ENCODE data around the gene DEDD2.

Gene DEDD2

DNA sequence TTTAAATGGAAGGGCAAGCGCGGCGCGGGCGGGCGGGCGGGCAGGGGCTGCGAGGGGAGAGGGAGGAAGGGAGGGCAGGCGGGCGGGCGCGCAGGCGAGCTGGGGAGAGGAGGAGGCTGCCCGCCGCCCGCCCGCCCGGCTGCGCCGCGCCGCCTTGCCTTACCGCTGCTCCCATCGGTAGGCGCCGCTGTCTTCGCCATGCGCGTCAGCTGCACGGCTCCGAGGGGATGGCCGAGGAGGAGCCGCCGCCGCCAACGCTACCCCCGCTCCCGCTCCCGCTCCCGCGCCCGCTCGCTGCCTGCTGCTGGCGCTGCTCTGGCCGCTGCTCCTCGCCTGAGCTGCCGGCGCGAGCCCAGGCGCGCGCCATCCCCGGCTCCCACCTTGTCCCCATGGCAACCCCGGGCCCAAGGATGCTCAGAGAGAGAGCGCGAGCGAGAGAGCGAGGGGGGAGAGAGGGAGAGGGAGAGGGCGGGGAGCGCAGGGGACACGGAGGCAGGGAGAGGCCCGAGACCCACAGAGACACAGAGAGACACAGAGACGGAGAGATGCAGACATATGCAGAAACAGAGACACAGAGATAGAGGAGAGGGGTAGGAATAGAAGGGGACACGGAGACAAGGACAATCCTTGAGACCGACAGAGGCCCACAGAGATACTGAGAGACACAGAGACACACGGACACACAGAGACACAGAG, 40.3 kb downstream of the DEDD2 start:
- no peaks in the 10 kb centered on the region for H3K9me3 Mint-ChIP-seq
- H3K4me1 Mint-ChIP-seq: peaks cover 21% of the 10 kb centered on the region
- no peak overlapping the region for H3K4me3 Mint-ChIP-seq
- peaks cover 19% of the 10 kb centered on the region for H3K27me3 Mint-ChIP-seq
- ATAC-seq: peak; percentile 90
- no peaks in the 10 kb centered on the region for H3K36me3 Mint-ChIP-seq
- H3K27ac Mint-ChIP-seq: no peak overlapping the region

DNA sequence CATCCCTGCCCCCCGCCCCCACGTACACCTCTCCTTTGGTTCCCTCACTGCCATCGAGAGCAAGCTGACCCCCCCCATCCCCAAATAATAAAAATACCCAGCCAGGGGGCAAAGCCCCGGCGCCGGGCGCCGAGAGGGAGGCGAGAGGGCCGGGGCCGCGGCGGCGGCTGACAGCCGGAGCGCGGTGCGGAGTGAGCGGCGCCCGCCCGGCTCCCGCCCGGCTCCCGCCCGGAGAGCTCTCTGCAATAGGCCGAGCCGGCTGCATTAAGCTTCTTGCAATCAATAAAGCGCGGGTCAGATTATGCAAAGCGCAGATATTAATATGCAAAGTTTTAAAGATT, 40.9 kb downstream of the DEDD2 start:
- peaks cover 19% of the 10 kb centered on the region for H3K27me3 Mint-ChIP-seq
- peak; percentile 70 for ATAC-seq
- H3K4me1 Mint-ChIP-seq: peaks cover 16% of the 10 kb centered on the region
- H3K36me3 Mint-ChIP-seq: no peaks in the 10 kb centered on the region
- peak overlapping the region; percentile 77 for H3K4me3 Mint-ChIP-seq
- H3K9me3 Mint-ChIP-seq: no peaks in the 10 kb centered on the region
- H3K27ac Mint-ChIP-seq: no peak overlapping the region

DNA sequence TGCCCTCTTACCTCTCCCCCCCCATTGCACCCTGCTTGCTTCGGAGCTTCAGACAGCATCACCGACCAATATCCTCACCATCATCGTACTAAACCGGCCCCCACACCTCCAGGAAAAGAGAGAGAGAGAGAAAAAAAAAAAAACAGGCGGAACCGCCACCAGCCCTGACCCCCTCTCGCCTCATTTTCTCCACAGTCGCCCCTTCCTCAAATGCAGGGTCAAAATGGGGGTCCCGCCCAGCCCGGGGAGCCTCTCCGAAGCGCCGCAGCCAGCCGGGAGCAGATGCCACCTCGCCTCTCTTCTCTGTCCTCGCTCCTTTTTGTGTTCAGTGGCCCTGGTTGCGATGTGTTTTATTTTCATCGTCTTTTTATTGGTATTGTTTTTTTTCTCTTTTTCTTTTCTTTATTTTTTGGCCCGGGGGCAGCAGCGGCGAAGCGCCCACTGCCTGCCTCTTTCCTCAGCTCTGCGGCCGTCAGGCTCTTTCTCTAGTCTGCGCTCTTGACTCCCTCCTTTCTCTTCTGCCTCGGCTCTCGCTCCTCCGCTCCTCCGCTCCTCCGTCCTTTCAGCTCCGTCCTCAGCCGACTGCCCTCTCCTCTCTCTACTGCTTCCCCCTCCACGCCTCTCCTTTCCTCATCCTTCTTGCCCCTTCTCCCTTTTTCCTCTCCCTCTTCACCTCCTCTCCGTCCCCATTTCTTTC, 41.4 kb downstream of the DEDD2 start:
- ATAC-seq: peak; percentile 42

DNA sequence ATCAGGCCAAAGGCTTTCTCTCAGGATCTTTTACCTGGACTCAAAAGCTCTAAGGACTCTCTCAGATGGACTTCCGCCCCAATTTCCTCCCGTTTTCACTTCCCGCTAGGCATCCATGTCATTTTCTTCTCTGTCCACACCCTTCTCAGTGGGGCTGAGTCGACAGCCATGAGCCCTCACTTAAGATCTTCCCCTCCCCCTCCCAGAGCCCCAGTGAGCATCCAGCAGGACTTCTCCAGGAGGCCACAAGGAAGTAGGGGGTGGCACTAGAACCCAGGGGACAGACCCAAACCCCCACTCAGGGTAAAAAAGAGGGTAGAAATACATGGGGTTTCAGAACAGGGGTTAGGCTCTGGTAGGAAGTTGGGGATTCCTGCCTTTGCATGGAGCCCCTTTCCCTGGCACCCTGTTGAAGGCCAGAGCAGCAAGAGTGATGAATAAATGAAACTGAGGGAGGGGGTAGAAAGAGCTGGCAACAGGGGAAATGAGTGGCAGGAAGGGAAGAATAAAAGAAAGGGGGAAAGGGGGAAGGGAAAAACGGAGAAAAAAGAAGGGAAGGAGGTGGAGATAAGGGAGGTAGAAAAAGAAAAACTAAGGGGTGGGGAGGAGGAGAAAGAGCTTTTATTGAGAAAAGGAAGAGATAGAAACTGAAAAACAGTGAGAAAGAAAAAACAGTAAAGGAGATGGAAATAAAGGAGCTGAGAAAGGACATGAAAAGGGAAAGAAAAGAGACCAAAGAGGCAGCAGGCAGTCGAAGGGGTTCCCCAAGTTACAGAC, 42.3 kb downstream of the DEDD2 start:
- H3K27me3 Mint-ChIP-seq: peaks cover 19% of the 10 kb centered on the region
- H3K9me3 Mint-ChIP-seq: no peaks in the 10 kb centered on the region
- H3K27ac Mint-ChIP-seq: no peak overlapping the region
- no peak for ATAC-seq
- no peaks in the 10 kb centered on the region for H3K36me3 Mint-ChIP-seq
- peak overlapping the region; percentile 77 for H3K4me3 Mint-ChIP-seq
- peaks cover 15% of the 10 kb centered on the region for H3K4me1 Mint-ChIP-seq

More for the DNA sequence above, 41.4 kb downstream of the DEDD2 start:
- no peaks in the 10 kb centered on the region for H3K36me3 Mint-ChIP-seq
- H3K27ac Mint-ChIP-seq: no peak overlapping the region
- peaks cover 15% of the 10 kb centered on the region for H3K4me1 Mint-ChIP-seq
- no peaks in the 10 kb centered on the region for H3K9me3 Mint-ChIP-seq
- peak overlapping the region; percentile 77 for H3K4me3 Mint-ChIP-seq
- H3K27me3 Mint-ChIP-seq: peaks cover 19% of the 10 kb centered on the region

DNA sequence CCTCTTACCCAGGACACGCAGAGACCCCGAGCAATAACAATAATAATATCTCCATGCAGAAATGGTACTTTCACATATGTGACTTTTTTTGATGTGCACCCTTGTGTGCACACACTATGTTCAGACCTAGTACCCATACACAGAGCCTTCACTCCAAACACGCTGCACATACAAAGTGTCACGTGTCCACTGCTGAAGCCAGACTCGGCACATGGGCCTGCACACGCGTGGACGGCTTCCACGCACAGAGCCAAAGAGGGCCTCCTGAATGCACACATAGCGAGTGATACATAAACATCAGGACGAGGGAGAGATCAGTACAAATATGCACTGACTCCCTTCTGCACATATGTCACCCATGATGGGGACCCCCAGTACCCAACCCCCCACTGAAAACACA, 43.3 kb downstream of the DEDD2 start:
- no peaks in the 10 kb centered on the region for H3K36me3 Mint-ChIP-seq
- H3K4me3 Mint-ChIP-seq: no peak overlapping the region
- ATAC-seq: no peak
- H3K27ac Mint-ChIP-seq: no peak overlapping the region
- H3K9me3 Mint-ChIP-seq: no peaks in the 10 kb centered on the region
- peaks cover 19% of the 10 kb centered on the region for H3K27me3 Mint-ChIP-seq
- peaks cover 15% of the 10 kb centered on the region for H3K4me1 Mint-ChIP-seq

DNA sequence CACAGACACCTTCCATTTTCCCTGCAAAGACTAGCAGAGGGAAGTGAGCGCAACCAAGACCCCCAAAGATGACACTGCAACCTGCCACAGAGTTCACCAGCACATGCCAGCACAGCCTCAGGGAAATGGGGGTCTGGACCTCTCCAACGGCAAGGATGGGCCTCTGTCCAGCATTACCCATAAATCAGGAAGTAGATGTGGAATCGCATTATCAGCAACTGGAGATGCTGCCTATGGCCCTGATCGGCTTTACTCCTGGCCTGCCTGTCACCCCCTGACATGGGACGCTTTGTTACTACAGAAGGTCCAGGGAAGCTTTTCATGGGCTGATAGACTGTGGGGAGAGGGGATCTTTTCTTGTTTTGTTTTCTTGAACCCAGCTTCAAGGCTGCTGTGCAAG, 43.8 kb downstream of the DEDD2 start:
- ATAC-seq: no peak

DNA sequence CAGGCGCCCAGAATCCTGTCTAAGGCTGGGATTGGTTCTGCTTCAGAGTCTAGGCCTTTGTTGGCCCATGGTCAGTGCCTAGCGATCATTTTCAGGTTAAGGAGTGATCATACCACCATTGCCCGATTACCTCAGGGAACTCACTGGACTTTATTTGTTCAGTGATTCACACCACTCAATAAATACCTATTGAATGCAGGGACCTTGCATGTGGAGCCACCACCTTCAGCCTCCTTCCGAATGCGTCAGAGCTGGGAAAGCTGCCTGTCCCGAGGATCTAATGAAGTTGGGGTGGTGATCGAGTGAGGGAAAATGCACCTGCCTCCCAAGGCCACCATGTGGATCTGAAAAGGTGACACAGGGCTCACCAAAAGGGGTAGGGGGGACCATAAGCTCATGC, 45.2 kb downstream of the DEDD2 start:
- H3K4me1 Mint-ChIP-seq: peaks cover 15% of the 10 kb centered on the region
- ATAC-seq: no peak
- H3K36me3 Mint-ChIP-seq: no peaks in the 10 kb centered on the region
- peaks cover 19% of the 10 kb centered on the region for H3K27me3 Mint-ChIP-seq
- H3K4me3 Mint-ChIP-seq: no peak overlapping the region
- H3K27ac Mint-ChIP-seq: no peak overlapping the region
- H3K9me3 Mint-ChIP-seq: no peaks in the 10 kb centered on the region

More for the DNA sequence above, 43.8 kb downstream of the DEDD2 start:
- no peaks in the 10 kb centered on the region for H3K9me3 Mint-ChIP-seq
- no peak overlapping the region for H3K27ac Mint-ChIP-seq
- H3K4me1 Mint-ChIP-seq: peaks cover 15% of the 10 kb centered on the region
- H3K4me3 Mint-ChIP-seq: no peak overlapping the region
- H3K27me3 Mint-ChIP-seq: peaks cover 19% of the 10 kb centered on the region
- H3K36me3 Mint-ChIP-seq: no peaks in the 10 kb centered on the region

DNA sequence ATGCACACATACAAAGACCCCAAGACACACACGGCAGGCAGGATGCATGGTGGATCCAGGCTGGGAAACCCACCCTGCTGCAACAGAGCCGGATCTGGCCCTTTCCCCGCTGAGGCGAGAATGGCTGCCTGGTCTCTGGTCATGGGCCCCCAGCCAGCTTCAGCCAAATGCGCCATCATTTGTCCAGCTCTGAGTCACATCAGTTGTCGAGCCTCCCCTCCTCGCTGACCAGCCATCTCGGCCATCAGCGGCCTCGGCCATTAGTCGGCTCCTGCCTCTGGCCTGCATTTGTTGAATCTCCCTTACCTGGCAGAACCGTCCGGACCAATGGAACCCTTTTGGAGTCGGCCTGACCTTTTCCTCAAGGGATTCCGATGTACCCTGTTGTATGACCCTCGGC, 46.8 kb downstream of the DEDD2 start:
- Mint-ChIP-seq H3K36me3 (no peaks in the 10 kb centered on the region), H3K27ac (no peak overlapping the region), H3K27me3 (peaks cover 9% of the 10 kb centered on the region), H3K4me3 (no peak overlapping the region), H3K4me1 (peaks cover 6% of the 10 kb centered on the region), H3K9me3 (no peaks in the 10 kb centered on the region)
- no peak for ATAC-seq

DNA sequence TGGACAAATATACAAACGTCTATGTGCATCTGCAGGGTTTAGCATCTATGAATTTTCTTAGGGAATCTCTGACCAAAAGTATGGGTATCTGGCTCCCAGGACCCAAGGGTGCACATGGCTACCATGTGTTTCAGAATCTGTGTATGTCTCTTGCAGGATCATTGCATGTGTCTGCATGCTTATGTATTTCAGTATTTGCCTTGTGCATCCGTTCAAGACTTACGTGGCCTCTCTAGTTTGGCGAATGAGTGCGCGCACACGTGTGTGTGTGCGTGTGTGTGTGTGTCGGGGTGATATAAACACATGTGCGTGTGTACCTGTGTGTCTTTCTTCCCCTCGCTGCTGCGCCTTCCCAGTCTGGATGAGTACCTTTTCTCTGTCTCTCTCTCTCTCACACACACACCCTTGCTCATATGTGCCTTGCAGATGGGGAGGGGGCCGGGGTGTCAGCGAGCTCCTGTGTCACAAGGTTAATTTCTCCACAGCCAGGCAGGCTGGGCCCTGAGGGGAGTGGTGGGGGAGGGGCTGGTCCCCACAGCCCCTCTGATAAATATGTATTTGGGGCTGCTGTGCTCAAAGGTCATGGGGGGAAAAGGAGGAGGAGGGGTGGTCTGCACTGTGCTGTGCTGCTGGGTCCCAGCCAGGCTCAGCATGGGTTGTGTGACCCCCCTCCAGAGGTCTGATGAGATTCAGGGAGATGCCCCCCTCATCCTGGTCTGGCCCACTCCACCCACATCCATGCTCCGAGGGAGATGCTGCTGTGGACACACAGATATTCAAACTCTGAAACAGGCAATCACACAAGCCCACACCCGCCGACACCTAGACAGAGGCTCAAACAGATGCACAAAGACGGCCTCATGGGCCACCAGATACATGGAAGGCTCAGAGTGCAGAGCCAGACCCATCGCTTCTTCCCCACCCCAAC, 47.7 kb downstream of the DEDD2 start:
- H3K27ac Mint-ChIP-seq: no peak overlapping the region
- peaks cover 7% of the 10 kb centered on the region for H3K4me1 Mint-ChIP-seq
- H3K9me3 Mint-ChIP-seq: no peaks in the 10 kb centered on the region
- no peaks in the 10 kb centered on the region for H3K27me3 Mint-ChIP-seq
- no peaks in the 10 kb centered on the region for H3K36me3 Mint-ChIP-seq
- no peak for ATAC-seq
- H3K4me3 Mint-ChIP-seq: no peak overlapping the region

DNA sequence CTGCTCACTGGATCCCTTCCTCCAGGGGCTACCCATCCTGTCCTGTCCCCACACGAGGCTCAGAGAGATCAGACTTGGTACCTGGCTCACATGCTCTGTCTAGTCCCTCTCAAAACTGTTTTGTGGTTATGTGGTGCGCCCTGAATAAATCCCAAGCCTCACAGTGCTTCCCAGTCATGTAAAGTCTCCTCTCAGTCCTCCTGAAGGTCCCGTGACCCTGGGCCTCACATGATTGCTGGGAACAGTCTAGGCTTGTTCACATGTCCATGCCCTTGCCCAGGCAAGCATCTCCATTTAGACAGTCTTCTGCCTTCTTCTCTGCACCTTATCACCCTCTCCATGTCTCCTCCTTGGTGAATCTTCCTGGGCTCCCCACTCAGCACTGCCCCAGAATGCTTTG, 49.3 kb downstream of the DEDD2 start:
- Mint-ChIP-seq H3K9me3 (no peaks in the 10 kb centered on the region), H3K27ac (no peak overlapping the region), H3K36me3 (no peaks in the 10 kb centered on the region), H3K4me3 (no peak overlapping the region), H3K4me1 (peaks cover 7% of the 10 kb centered on the region), H3K27me3 (no peaks in the 10 kb centered on the region)
- no peak for ATAC-seq

DNA sequence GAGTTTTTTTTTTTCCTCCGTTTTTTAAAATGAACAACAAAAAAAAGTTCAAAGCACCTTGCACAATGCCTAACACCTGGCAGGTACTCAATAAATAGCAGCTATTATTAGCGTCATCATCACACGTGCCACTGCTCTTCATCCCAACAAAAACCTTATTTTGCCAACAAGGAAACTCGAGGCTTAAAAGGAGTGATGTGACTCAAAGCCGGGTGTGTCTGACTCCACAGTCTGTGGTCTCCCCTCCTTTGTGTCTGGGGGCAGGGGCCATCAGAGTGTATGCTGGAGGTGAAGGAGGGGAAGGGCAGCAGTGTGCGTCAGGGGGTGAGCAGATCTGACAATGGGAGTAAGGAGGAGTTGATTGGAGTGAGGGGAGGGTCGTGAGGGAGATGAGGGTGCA, 51.2 kb downstream of the DEDD2 start:
- peaks cover 7% of the 10 kb centered on the region for H3K4me1 Mint-ChIP-seq
- no peaks in the 10 kb centered on the region for H3K27me3 Mint-ChIP-seq
- no peak for ATAC-seq
- H3K9me3 Mint-ChIP-seq: no peaks in the 10 kb centered on the region
- no peak overlapping the region for H3K4me3 Mint-ChIP-seq
- H3K36me3 Mint-ChIP-seq: no peaks in the 10 kb centered on the region
- H3K27ac Mint-ChIP-seq: no peak overlapping the region

DNA sequence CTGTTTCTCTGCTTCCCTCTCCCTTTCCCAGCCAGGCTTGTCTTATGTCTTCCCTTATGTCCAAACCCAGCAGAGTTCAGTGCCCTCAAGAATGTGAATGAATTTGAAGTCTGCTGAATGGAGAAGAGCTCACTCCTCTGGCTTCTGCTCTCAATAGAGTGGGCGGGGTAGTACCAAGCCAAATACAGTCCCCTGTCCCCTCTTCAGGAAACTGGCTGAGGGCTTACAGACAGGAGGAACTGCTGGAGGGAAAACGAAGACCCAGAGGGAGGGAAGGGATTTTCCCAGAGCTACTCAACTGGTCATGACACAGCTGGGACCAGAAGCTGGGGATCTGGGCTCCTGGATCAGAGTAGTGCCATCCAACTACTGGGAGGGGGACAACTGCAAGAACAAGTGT, 52.3 kb downstream of the DEDD2 start:
- H3K27ac Mint-ChIP-seq: no peak overlapping the region
- no peak overlapping the region for H3K4me3 Mint-ChIP-seq
- no peak for ATAC-seq
- no peaks in the 10 kb centered on the region for H3K36me3 Mint-ChIP-seq
- H3K9me3 Mint-ChIP-seq: no peaks in the 10 kb centered on the region
- H3K4me1 Mint-ChIP-seq: peaks cover 7% of the 10 kb centered on the region
- no peaks in the 10 kb centered on the region for H3K27me3 Mint-ChIP-seq

DNA sequence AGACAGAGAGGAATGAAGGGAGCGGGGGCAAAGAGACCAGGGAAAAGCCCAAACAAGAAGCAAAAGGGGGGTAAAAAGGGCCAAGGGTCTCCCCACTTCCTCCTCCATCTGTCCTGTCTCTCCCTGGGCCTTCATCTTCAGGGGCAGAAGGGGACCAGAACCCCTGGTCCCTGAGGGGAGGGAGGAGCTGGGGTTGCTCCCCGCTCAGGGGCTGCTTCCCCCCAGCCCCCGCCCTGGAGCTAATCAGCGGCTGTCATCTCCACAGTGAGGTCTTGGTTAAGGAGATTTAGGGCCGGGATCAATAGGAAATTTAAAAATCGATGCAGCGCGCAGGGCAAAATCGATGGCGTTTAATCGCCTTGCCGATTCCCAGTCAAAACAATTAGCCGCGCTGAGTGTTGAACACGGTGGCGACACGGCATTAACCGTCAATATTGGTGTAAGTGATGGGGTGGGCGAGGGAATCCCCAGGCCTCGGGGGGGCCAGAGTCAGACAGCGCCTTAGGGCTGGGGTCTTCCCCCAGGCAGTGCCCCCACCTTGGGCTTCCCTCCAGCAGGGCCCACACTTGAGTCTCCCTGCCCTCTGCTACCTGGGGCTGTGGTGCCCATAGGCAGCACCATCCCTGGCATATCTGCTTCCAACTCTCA, 55.7 kb downstream of the DEDD2 start:
- H3K27me3 Mint-ChIP-seq: no peaks in the 10 kb centered on the region
- H3K9me3 Mint-ChIP-seq: no peaks in the 10 kb centered on the region
- no peak overlapping the region for H3K27ac Mint-ChIP-seq
- H3K4me1 Mint-ChIP-seq: peaks cover 7% of the 10 kb centered on the region
- peaks cover 5% of the 10 kb centered on the region for H3K36me3 Mint-ChIP-seq
- ATAC-seq: no peak
- H3K4me3 Mint-ChIP-seq: no peak overlapping the region

DNA sequence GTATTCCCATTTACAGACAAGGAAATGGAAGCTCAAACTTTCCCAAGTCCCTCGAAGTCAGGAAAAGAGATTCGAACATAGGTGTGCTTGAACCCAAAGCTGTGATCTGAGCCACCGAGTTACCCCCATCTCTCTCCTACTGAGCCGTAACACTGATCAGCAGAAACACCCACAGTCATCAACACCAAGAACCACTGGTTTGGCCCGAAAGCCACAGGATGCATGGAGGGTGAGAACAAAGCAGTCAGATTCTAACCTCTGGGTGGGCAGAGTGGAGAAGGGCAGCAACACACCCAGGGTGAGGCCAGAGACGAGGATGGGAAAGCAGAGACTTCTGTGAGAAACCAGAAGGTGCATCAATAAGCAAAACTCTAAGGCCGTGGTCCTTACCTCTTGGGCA, 57.5 kb downstream of the DEDD2 start:
- no peak overlapping the region for H3K27ac Mint-ChIP-seq
- H3K36me3 Mint-ChIP-seq: peaks cover 5% of the 10 kb centered on the region
- no peak for ATAC-seq
- H3K4me3 Mint-ChIP-seq: no peak overlapping the region
- H3K4me1 Mint-ChIP-seq: peaks cover 11% of the 10 kb centered on the region
- H3K27me3 Mint-ChIP-seq: no peaks in the 10 kb centered on the region
- no peaks in the 10 kb centered on the region for H3K9me3 Mint-ChIP-seq
